Panc1 (cell line): ENCODE data around the gene PPP2R3A. TPM values are rescaled to one million over a fixed set of nuclear protein-coding genes. Genes with fewer than 3 reads are reported as not detected.

ENCODE experiments used
- ATAC-seq: fragments of 200-7000 bp; cut with Tn5 transposase; 2 replicates; pipeline ENCODE4 v1.9.1; 2020; ENCODE audit warnings: mild to moderate bottlenecking, moderate library complexity
- BruUV-seq: library from RNA; stranded (reverse); fragments of 400-500 nt; replicated peaks from 2 replicates; lab custom pipeline; 2021; lab: Mats Ljungman, UMichigan
- CTCF ChIA-PET: fragments of 300-600 bp; sonication (Branson Sonifier 250); formaldehyde crosslinking; loops from one replicate; lab custom pipeline; 2022; ENCODE audit warnings: antibody characterized with exemption; lab: Charles Lee
- POLR2A ChIA-PET: fragments of 300-600 bp; sonication (Branson Sonifier 250); formaldehyde crosslinking; loops from one replicate; lab custom pipeline; 2022; ENCODE audit warnings: antibody characterized with exemption; lab: Charles Lee
- DNase-seq: peaks from one replicate; pipeline ENCODE4 v3.0.0-alpha.2; 2010; ENCODE audit warnings: low read depth, low spot score
- H3K27ac ChIP-seq: 2 replicates; pipeline ENCODE4 v1.5.1; 2011; ENCODE audit warnings: mild to moderate bottlenecking, low read length, inconsistent platforms
- H3K27me3 ChIP-seq: fragments of 200-500 bp; sonication (Bioruptor generic); 2 replicates; pipeline ENCODE4 v1.6.0; 2014; ENCODE audit warnings: low read length, inconsistent platforms; ENCODE audit not compliant: control insufficient read depth, insufficient read depth
- H3K36me3 ChIP-seq: fragments of 200-500 bp; sonication (Bioruptor generic); 2 replicates; pipeline ENCODE4 v1.5.1; 2014; ENCODE audit warnings: inconsistent platforms, mild to moderate bottlenecking, low read length, moderate library complexity; ENCODE audit not compliant: control insufficient read depth, insufficient read depth
- H3K4me1 ChIP-seq: 2 replicates; pipeline ENCODE4 v1.5.1; 2011; ENCODE audit warnings: inconsistent platforms, mild to moderate bottlenecking, low read length, moderate library complexity; ENCODE audit not compliant: control insufficient read depth, insufficient read depth
- H3K4me3 ChIP-seq, 2 experiments: 2 replicates each; pipeline ENCODE4 v1.5.1; 2011 to 2012; ENCODE audit warnings: low read depth in 2 of 2, low read length in 2 of 2, mild to moderate bottlenecking in 2 of 2, inconsistent platforms in 1 of 2, moderate library complexity in 1 of 2
- H3K9me3 ChIP-seq: fragments of 200-500 bp; sonication (Bioruptor generic); 2 replicates; pipeline ENCODE4 v1.5.1; 2014; ENCODE audit warnings: low read depth, mild to moderate bottlenecking, inconsistent platforms, low read length, moderate library complexity; ENCODE audit not compliant: control insufficient read depth, insufficient read depth
- POLR2AphosphoS5 ChIP-seq: IDR thresholded peaks from 2 replicates; pipeline ENCODE4 v1.6.1; 2012; ENCODE audit warnings: mild to moderate bottlenecking, low read depth, low read length, moderate library complexity
- SIN3A ChIP-seq: IDR thresholded peaks from 2 replicates; pipeline ENCODE4 v1.6.1; 2012; ENCODE audit warnings: low read depth, mild to moderate bottlenecking, low read length, moderate library complexity, borderline replicate concordance; ENCODE audit not compliant: insufficient read depth
- TCF7L2 ChIP-seq: IDR thresholded peaks from 2 replicates; pipeline ENCODE4 v1.6.1; 2011; ENCODE audit warnings: mild to moderate bottlenecking, low read depth, low read length, inconsistent platforms
- in situ Hi-C: cut with HindIII; loops from 2 replicates; pipeline ENCODE4 v1.10.0; 2016; ENCODE audit warnings: low sequenced_read_pairs, low pct_unique_long_range_greater_than_20kb
- intact Hi-C: fragments of 100-400 bp; cut with micrococcal nuclease; formaldehyde crosslinking; loops from one replicate; pipeline ENCODE4 v1.10.0; 2022; ENCODE audit not compliant: unreplicated experiment
- total RNA-seq: library from RNA; stranded (reverse); gene quantifications from one replicate; pipeline ENCODE4 v1.2.1, GENCODE V29; 2021; ENCODE audit not compliant: unreplicated experiment
- TF ChIP-seq, protein P1 (sequence below), 2 experiments: IDR thresholded peaks; 2 replicates each; pipeline ENCODE4 v1.6.1; 2011 to 2012; ENCODE audit warnings: low read depth in 2 of 2, control low read depth in 1 of 2, low read length in 1 of 2, mild to moderate bottlenecking in 1 of 2, moderate library complexity in 1 of 2; ENCODE audit not compliant: insufficient read depth in 1 of 2
- TF ChIP-seq, protein P2 (sequence below): fragments of 450-650 bp; IDR thresholded peaks from 2 replicates; pipeline ENCODE4 v1.5.1; 2017; ENCODE audit warnings: mild to moderate bottlenecking

The PPP2R3A gene
- total RNA-seq, 1 experiment from 2014 or later: 8.1 TPM

DNA sequence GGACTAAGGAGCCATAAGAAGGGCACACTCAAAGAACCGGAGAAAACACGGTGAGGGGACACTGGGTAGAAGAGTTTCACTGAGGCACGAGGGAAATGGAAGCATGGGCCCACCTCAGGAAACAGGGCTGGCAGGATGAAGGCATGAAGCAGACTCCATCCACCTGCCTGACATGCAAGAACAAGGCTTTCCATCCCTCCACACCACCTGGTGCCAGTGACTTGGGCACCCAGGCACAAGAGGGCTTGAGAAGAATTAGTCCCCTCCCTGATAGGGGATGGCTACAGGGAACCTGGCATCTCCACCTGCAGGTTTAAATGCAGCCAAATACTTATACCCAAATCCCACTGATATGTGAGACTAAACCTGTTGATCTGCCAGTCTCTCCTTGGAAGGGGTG, 38.9 kb upstream of the PPP2R3A start:
- CTCF ChIA-PET: no interaction called here
- intact Hi-C loops (no loop called here), in situ Hi-C loops (no loop called here)
- BruUV-seq: no TSS peak
- ATAC-seq: no peak
- no peak for DNase-seq
- Histone ChIP-seq H3K27ac (no peak overlapping the region), H3K27me3 (no peaks in the 10 kb centered on the region; the same call in 1 of the 2 replicates), H3K36me3 (no peaks in the 10 kb centered on the region), H3K4me1 (no peaks in the 10 kb centered on the region), H3K9me3 (no peaks in the 10 kb centered on the region), H3K4me3 (no peak overlapping the region)
- POLR2A ChIA-PET: no interaction called here
- TF ChIP-seq, protein P1, sequence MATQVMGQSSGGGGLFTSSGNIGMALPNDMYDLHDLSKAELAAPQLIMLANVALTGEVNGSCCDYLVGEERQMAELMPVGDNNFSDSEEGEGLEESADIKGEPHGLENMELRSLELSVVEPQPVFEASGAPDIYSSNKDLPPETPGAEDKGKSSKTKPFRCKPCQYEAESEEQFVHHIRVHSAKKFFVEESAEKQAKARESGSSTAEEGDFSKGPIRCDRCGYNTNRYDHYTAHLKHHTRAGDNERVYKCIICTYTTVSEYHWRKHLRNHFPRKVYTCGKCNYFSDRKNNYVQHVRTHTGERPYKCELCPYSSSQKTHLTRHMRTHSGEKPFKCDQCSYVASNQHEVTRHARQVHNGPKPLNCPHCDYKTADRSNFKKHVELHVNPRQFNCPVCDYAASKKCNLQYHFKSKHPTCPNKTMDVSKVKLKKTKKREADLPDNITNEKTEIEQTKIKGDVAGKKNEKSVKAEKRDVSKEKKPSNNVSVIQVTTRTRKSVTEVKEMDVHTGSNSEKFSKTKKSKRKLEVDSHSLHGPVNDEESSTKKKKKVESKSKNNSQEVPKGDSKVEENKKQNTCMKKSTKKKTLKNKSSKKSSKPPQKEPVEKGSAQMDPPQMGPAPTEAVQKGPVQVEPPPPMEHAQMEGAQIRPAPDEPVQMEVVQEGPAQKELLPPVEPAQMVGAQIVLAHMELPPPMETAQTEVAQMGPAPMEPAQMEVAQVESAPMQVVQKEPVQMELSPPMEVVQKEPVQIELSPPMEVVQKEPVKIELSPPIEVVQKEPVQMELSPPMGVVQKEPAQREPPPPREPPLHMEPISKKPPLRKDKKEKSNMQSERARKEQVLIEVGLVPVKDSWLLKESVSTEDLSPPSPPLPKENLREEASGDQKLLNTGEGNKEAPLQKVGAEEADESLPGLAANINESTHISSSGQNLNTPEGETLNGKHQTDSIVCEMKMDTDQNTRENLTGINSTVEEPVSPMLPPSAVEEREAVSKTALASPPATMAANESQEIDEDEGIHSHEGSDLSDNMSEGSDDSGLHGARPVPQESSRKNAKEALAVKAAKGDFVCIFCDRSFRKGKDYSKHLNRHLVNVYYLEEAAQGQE (IDR thresholded peaks at IDR 0.05; ENCODE audit: insufficient read depth in 1 of 2, low read depth in 2 of 2, low read length in 1 of 2): no peak
- TF ChIP-seq TCF7L2 (no peak), SIN3A (no peak), POLR2AphosphoS5 (no peak)
- TF ChIP-seq, protein P2, sequence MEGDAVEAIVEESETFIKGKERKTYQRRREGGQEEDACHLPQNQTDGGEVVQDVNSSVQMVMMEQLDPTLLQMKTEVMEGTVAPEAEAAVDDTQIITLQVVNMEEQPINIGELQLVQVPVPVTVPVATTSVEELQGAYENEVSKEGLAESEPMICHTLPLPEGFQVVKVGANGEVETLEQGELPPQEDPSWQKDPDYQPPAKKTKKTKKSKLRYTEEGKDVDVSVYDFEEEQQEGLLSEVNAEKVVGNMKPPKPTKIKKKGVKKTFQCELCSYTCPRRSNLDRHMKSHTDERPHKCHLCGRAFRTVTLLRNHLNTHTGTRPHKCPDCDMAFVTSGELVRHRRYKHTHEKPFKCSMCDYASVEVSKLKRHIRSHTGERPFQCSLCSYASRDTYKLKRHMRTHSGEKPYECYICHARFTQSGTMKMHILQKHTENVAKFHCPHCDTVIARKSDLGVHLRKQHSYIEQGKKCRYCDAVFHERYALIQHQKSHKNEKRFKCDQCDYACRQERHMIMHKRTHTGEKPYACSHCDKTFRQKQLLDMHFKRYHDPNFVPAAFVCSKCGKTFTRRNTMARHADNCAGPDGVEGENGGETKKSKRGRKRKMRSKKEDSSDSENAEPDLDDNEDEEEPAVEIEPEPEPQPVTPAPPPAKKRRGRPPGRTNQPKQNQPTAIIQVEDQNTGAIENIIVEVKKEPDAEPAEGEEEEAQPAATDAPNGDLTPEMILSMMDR: no peak

DNA sequence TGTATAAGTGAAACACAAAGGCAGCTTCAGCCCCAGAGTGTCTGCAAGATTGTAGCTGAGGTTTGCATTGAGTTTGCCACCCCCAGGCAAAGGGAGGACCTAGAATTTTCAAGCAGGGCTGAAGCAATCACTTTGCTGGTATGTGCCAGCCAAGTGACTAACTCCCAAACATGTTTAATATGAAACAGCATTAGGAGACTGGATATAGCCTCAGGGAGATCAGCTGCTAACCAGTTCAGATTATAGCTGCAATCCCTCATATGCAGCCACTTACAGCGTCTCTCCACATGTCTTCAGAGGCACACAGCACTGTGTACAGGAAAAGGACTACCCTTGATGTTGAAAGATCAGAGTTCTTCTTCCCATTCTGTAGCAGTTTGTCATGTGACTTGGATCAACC, 38.4 kb upstream of the PPP2R3A start:
- DNase-seq (no peak), ATAC-seq (peak; percentile 62; the same call in 1 of the 2 replicates)
- Histone ChIP-seq H3K4me3 (no peak overlapping the region), H3K36me3 (no peaks in the 10 kb centered on the region), H3K4me1 (no peaks in the 10 kb centered on the region), H3K27me3 (no peaks in the 10 kb centered on the region; the same call in 1 of the 2 replicates), H3K27ac (no peak overlapping the region), H3K9me3 (no peaks in the 10 kb centered on the region)
- TF ChIP-seq, protein P2: no peak
- TF ChIP-seq, protein P1 (IDR thresholded peaks at IDR 0.05; ENCODE audit: insufficient read depth in 1 of 2, low read depth in 2 of 2, low read length in 1 of 2): no peak
- TF ChIP-seq POLR2AphosphoS5 (no peak), SIN3A (no peak), TCF7L2 (no peak)
- in situ Hi-C loops (no loop called here), intact Hi-C loops (no loop called here)
- BruUV-seq: no TSS peak
- CTCF ChIA-PET: no interaction called here
- POLR2A ChIA-PET: no interaction called here
